CD4-positive, alpha-beta memory T cell (primary cell): ENCODE measurements around the gene MTO1. TPM values are rescaled to one million over a fixed set of nuclear protein-coding genes. Genes with fewer than 3 reads are reported as not detected.
"Not testable (repeated sequence)": the region's sequence is repeated elsewhere in the genome, so short reads cannot be mapped to it uniquely, and the experiment has no call there.

Source experiments
- CTCF ChIA-PET: fragments of 350-600 bp; sonication (Branson Sonifier 250); formaldehyde crosslinking; loops from one replicate; lab custom pipeline; 2021; ENCODE audit warnings: inconsistent platforms; ENCODE audit not compliant: partially characterized antibody; lab: Charles Lee
- POLR2A ChIA-PET: fragments of 350-600 bp; sonication (Branson Sonifier 250); formaldehyde crosslinking; loops from one replicate; lab custom pipeline; 2021; ENCODE audit not compliant: partially characterized antibody; lab: Charles Lee
- DNase-seq, 5 donors: peaks; one replicate each; pipeline versions ENCODE4 v3.0.0 to v3.0.0-alpha.2; 2020 to 2022; ENCODE audit warnings: mixed read lengths in 1 of 5
- H3K27ac ChIP-seq: one replicate; pipeline ENCODE4 v1.7.0; 2013; ENCODE audit warnings: low read depth, low read length
- H3K27me3 ChIP-seq: 2 replicates; pipeline ENCODE4 v1.7.0; 2013; ENCODE audit warnings: mild to moderate bottlenecking, low read length, moderate library complexity; ENCODE audit not compliant: insufficient read depth
- H3K36me3 ChIP-seq: 2 replicates; pipeline ENCODE4 v1.7.0; 2013; ENCODE audit warnings: mild to moderate bottlenecking, low read length, moderate library complexity; ENCODE audit not compliant: insufficient read depth
- H3K4me1 ChIP-seq: 2 replicates; pipeline ENCODE4 v1.7.0; 2013; ENCODE audit warnings: mild to moderate bottlenecking, low read length, moderate library complexity; ENCODE audit not compliant: insufficient read depth
- H3K4me3 ChIP-seq, 2 donors: one replicate each; pipeline ENCODE4 v1.7.0; 2013; ENCODE audit warnings: low read length in 2 of 2, mild to moderate bottlenecking in 1 of 2
- H3K9me3 ChIP-seq, 2 donors: one replicate each; pipeline ENCODE4 v1.7.0; 2013; ENCODE audit warnings: low read length in 2 of 2, control low read depth in 1 of 2; ENCODE audit not compliant: control insufficient read depth in 1 of 2
- H3K27ac Mint-ChIP-seq, 7 donors: one replicate each; pipeline ENCODE4 v1.8.0; 2020 to 2021; ENCODE audit warnings: mixed read lengths in 7 of 7, mild to moderate bottlenecking in 6 of 7, inconsistent platforms in 3 of 7, moderate library complexity in 3 of 7
- H3K27me3 Mint-ChIP-seq, 2 donors: one replicate each; pipeline ENCODE4 v1.8.0; 2020 to 2021; ENCODE audit warnings: mixed read lengths in 2 of 2
- H3K36me3 Mint-ChIP-seq, 2 donors: one replicate each; pipeline ENCODE4 v1.8.0; 2020 to 2021; ENCODE audit warnings: mixed read lengths in 2 of 2, inconsistent platforms in 1 of 2, mild to moderate bottlenecking in 1 of 2
- H3K4me1 Mint-ChIP-seq, 4 donors: one replicate each; pipeline ENCODE4 v1.8.0; 2020 to 2021; ENCODE audit warnings: mixed read lengths in 4 of 4, mild to moderate bottlenecking in 1 of 4
- H3K4me3 Mint-ChIP-seq, 8 donors: one replicate each; pipeline ENCODE4 v1.8.0; 2020 to 2021; ENCODE audit warnings: mixed read lengths in 8 of 8, mild to moderate bottlenecking in 7 of 8, moderate library complexity in 6 of 8, inconsistent platforms in 3 of 8
- H3K9me3 Mint-ChIP-seq, 8 donors: one replicate each; pipeline ENCODE4 v1.8.0; 2020 to 2021; ENCODE audit warnings: mixed read lengths in 8 of 8, mild to moderate bottlenecking in 5 of 8, inconsistent platforms in 3 of 8, moderate library complexity in 1 of 8
- intact Hi-C: fragments of 100-400 bp; cut with micrococcal nuclease; formaldehyde crosslinking; loops from one replicate; pipeline ENCODE4 v1.15.1; 2023
- polyA plus RNA-seq, 2 donors: library from polyadenylated mRNA; unstranded; fragments of 300-500 nt; fragmentation: Illumina TruSeq; gene quantifications; one replicate each; pipeline ENCODE4 v1.2.3, GENCODE V29; 2021
- total RNA-seq, 2 experiments: library from RNA; stranded (reverse); gene quantifications; one replicate each; pipeline ENCODE4 v1.2.3, GENCODE V29; 2021

Gene MTO1
- total and polyA plus RNA-seq, 4 experiments from 2014 or later = 31.7 to 99.8 (median 69.9) TPM

DNA sequence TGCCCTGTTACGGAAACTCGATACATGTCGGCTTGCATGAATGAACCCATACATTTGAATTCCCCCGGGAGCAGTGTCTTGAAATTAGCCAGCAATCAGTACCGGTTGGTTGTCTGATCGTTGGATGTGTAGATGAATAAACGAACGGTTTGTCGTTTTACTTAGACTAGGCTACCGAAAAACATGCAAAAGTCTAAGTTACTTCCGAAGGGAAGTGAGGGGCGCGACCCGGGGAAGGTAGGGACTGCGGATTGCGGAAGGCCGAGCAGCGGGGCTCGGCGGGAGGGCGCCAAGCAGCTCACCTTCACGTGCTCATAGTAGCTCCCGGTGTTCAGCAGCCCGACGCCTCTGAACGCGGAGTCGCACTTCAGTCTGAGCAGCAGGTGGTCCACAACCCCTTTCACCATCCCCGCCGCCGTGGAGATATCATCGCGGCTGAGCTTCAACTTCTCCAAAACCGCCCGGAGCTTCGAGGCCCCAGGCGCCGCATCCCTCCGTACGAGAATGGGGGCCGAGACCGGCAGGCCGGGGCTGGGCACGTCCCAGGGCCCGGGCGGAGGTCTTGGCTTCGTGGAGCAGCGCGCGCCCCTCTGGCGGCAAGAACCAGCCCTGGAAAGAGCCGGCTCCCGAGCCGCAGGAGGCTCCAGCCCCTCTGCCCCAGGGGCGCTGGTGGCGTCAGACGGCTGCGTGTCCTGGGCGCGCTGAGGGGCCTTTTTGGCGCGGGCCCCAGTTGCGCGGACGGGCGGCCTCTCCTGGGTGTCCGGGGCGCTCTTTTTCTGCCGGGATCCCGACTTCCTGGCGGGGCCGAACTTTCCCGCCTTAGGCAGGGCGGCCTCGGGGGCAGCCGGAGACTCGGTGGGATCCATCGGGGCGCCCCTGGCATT is 10.1 kb upstream of the MTO1 start:
- peak overlapping the region; percentile 97 to 98 for H3K4me3 ChIP-seq
- peak overlapping the region; percentile 92 for H3K27ac ChIP-seq
- Mint-ChIP-seq H3K27ac (peak overlapping the region; percentile 88 to 97 (median 92)), H3K4me3 (peak overlapping the region; percentile 90 to 99 (median 97)), H3K9me3 (peaks cover 0 to 2% (median 0%) of the 10 kb centered on the region in 8 donors), H3K36me3 (peaks cover 0 to 20% of the 10 kb centered on the region in 2 donors), H3K4me1 (peaks cover 14 to 44% (median 24%) of the 10 kb centered on the region in 4 donors), H3K27me3 (no peaks in the 10 kb centered on the region)
- no peaks in the 10 kb centered on the region for H3K36me3 ChIP-seq
- H3K9me3 ChIP-seq = no peaks in the 10 kb centered on the region
- peaks cover 32% of the 10 kb centered on the region for H3K4me1 ChIP-seq
- no peaks in the 10 kb centered on the region for H3K27me3 ChIP-seq
- ChIA-PET CTCF (interaction anchor here (1.0 to 3.9 kb wide), 14 partner anchors 10 to 201 kb away, joined by 3 to 42 read pairs (median 4); partner anchors contain the start of genes DDX43 and MTO1), POLR2A (interaction anchor here (0.6 to 3.8 kb wide), 24 partner anchors 10 to 271 kb away, joined by 3 to 135 read pairs (median 5); partner anchors contain the start of genes EEF1A1, KHDC1, MTO1 and SLC17A5)
- DNase-seq = peak; percentile 41 to 64 (median 49)
- intact Hi-C loops = loop anchor here (1.0 to 5.0 kb wide), 5 partner anchors 10 to 189 kb away; partner anchors contain the start of genes EEF1A1, KHDC1 and MTO1

DNA sequence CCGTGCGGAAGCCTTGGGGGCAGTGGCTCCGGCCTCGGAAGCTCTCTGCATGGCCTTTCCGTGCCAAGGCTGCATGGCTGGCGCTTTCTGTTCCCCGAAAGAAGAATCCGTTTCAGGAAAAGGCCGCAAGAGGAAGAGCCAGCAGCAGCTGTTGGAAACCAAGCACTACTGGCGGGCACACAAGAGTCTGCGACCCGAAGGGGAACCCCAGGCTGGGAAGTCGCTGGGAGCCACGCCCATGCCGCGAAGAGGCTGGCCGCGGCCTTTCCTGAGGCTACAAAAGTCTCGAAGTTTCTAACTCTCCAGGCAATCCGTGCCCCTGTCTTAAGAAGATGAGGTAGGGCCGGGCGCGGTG is 9.5 kb upstream of the MTO1 start, which contains the start of gene CGAS:
Gene CGAS (minus strand): TSS at position 191 of the 355 bp plus-strand sequence. CDS start 116 bp downstream, at position 75.
- CTCF ChIA-PET = interaction anchor here (1.0 to 3.9 kb wide), 10 partner anchors 9 to 200 kb away, joined by 3 to 42 read pairs (median 4); partner anchors contain the start of genes DDX43 and MTO1

GRCh38 chr6:73455865-73456629 is 5.5 kb upstream of the MTO1 start:
- Histone ChIP-seq H3K27ac (no peak overlapping the region), H3K27me3 (no peaks in the 10 kb centered on the region), H3K4me3 (no peak overlapping the region), H3K36me3 (no peaks in the 10 kb centered on the region), H3K4me1 (peaks cover 28% of the 10 kb centered on the region), H3K9me3 (no peaks in the 10 kb centered on the region)
- DNase-seq = no peak
- Mint-ChIP-seq H3K36me3 (peaks cover 0 to 2% of the 10 kb centered on the region in 2 donors), H3K9me3 (peaks cover 0 to 2% (median 0%) of the 10 kb centered on the region in 8 donors), H3K27me3 (no peaks in the 10 kb centered on the region), H3K4me3 (peak overlapping the region in 3 of 8 donors; percentile 3 to 69 (median 9)), H3K4me1 (peaks cover 17 to 43% (median 24%) of the 10 kb centered on the region in 4 donors), H3K27ac (peak overlapping the region in 5 of 7 donors; percentile 0 to 93 (median 22))
- ChIA-PET CTCF (no interaction called here), POLR2A (interaction anchor here (4.7 kb wide), 1 partner anchor 65 kb away, joined by 14 read pairs; the partner anchor contains the start of gene EEF1A1)
- intact Hi-C loops = no loop called here

More for the DNA sequence above, 9.5 kb upstream of the MTO1 start, which contains the start of gene CGAS:
- Mint-ChIP-seq H3K27me3 (no peaks in the 10 kb centered on the region), H3K9me3 (peaks cover 0 to 2% (median 0%) of the 10 kb centered on the region in 8 donors), H3K4me1 (peaks cover 14 to 44% (median 25%) of the 10 kb centered on the region in 4 donors), H3K27ac (peak within 1 kb of the TSS; percentile 88 to 97 (median 92)), H3K36me3 (peaks cover 0 to 20% of the 10 kb centered on the region in 2 donors), H3K4me3 (peak within 1 kb of the TSS; percentile 90 to 99 (median 97))
- Histone ChIP-seq H3K27me3 (no peaks in the 10 kb centered on the region), H3K4me1 (peaks cover 32% of the 10 kb centered on the region), H3K4me3 (peak within 1 kb of the TSS; percentile 97 to 98), H3K9me3 (no peaks in the 10 kb centered on the region), H3K27ac (peak within 1 kb of the TSS; percentile 92), H3K36me3 (no peaks in the 10 kb centered on the region)
- peak; percentile 68 to 86 (median 72) for DNase-seq
- intact Hi-C loops = loop anchor here (1.0 to 5.0 kb wide), 2 partner anchors 9 to 190 kb away; partner anchors contain the start of genes KHDC1 and MTO1
- POLR2A ChIA-PET = interaction anchor here (0.7 to 3.8 kb wide), 16 partner anchors 10 to 272 kb away, joined by 3 to 135 read pairs (median 6); partner anchors contain the start of genes EEF1A1 and MTO1

GRCh38 chr6:73459474-73459873 is 2.1 kb upstream of the MTO1 start:
- H3K27ac ChIP-seq, H3K27me3 Mint-ChIP-seq, DNase-seq, H3K36me3 ChIP-seq, H3K9me3 ChIP-seq, intact Hi-C loops, H3K9me3 Mint-ChIP-seq, H3K4me3 ChIP-seq, H3K27me3 ChIP-seq: not testable (repeated sequence)
- Mint-ChIP-seq H3K4me1 (peaks cover 27 to 62% (median 44%) of the 10 kb centered on the region in 4 donors), H3K27ac (peak overlapping the region; percentile 81 to 96 (median 93)), H3K4me3 (peak overlapping the region; percentile 21 to 95 (median 72)), H3K36me3 (peaks cover 4 to 22% of the 10 kb centered on the region in 2 donors)
- peaks cover 44% of the 10 kb centered on the region for H3K4me1 ChIP-seq
- ChIA-PET CTCF (interaction anchor here (1.7 to 4.6 kb wide), 2 partner anchors 8 to 152 kb away, joined by 4 to 42 read pairs; partner anchors contain the start of gene CGAS), POLR2A (interaction anchor here (4.7 to 4.8 kb wide), 2 partner anchors 8 to 61 kb away, joined by 14 to 135 read pairs; partner anchors contain the start of genes CGAS and EEF1A1)

DNA sequence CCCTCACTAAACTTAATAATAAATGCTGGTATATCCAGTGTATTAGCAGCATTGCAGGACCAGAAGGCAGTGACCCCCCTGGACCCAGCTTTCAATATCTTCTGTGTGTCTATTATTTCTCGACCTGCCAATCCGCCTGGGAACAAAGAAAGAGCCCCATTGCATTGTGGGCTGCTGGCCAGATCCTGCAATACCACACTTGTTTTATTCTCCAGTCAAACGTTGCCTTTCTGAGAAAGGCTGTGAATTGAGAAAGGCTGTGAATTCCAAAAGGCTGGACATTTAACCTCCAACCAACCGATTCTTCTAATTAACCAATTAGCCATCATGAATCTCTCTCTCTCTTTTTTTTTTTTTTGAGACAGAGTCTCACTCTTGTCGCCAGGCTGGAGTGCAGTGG is 1.5 kb upstream of the MTO1 start:
- Mint-ChIP-seq H3K4me1 (peaks cover 27 to 62% (median 44%) of the 10 kb centered on the region in 4 donors), H3K27ac (peak overlapping the region; percentile 84 to 96 (median 93)), H3K9me3 (no peaks in the 10 kb centered on the region), H3K36me3 (peaks cover 4 to 22% of the 10 kb centered on the region in 2 donors), H3K27me3 (no peaks in the 10 kb centered on the region), H3K4me3 (peak overlapping the region; percentile 54 to 95 (median 74))
- peaks cover 47% of the 10 kb centered on the region for H3K4me1 ChIP-seq
- POLR2A ChIA-PET = interaction anchor here (0.7 to 4.8 kb wide), 6 partner anchors 8 to 229 kb away, joined by 3 to 135 read pairs (median 16); partner anchors contain the start of genes CGAS, DDX43 and EEF1A1
- no peak overlapping the region for H3K27ac ChIP-seq
- H3K4me3 ChIP-seq = no peak overlapping the region
- H3K27me3 ChIP-seq = no peaks in the 10 kb centered on the region
- no peaks in the 10 kb centered on the region for H3K36me3 ChIP-seq
- CTCF ChIA-PET = interaction anchor here (1.6 to 4.6 kb wide), 3 partner anchors 8 to 151 kb away, joined by 3 to 42 read pairs (median 4); partner anchors contain the start of gene CGAS
- intact Hi-C loops = loop anchor here (2.0 kb wide), 2 partner anchors 37 to 193 kb away; partner anchors contain the start of gene SLC17A5
- DNase-seq = no peak
- no peaks in the 10 kb centered on the region for H3K9me3 ChIP-seq
